GM13977 (cell line): ENCODE data around the gene BUB1.

Experiments used
- DNase-seq: peaks from one replicate; pipeline ENCODE4 v3.0.0; 2012; ENCODE audit warnings: low spot score
- CTCF ChIP-seq: IDR thresholded peaks from 2 replicates; pipeline ENCODE4 v1.5.1; 2012; ENCODE audit warnings: mild to moderate bottlenecking, control low read depth; ENCODE audit not compliant: insufficient read depth; ENCODE audit errors: extremely low read depth, missing control alignments
- in situ Hi-C: fragments of 300-500 bp; cut with MboI; formaldehyde crosslinking; loops from one replicate; pipeline ENCODE4 v1.12.0; 2022; ENCODE audit warnings: low sequenced_read_pairs, low pct_unique_long_range_greater_than_20kb, mixed read lengths, inconsistent platforms; ENCODE audit not compliant: unreplicated experiment

The BUB1 gene

GRCh38 chr2:110678457-110679336, 834 bp upstream of the BUB1 start:
- TF ChIP-seq CTCF: no peak

DNA sequence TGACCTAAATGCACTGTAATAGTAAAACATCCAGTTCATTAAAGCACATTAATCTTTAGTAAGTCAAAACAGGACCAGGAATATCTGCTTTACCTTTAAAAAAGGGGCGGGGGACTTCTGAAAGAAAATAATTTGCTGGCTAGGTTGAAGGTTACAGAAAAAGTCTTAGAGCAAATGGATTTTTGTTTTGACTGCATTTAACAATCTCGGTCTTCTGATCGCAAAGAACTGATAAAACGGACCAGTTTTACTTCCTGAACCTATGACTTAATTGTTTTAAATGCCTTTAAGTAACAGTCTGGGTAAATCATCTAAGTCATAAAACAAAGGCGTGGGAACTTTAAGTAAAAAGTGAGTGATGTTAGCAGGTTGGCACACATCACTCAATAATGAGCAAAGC, 783 bp downstream of the BUB1 start:
- in situ Hi-C loops: no loop called here
- no peak for DNase-seq
- TF ChIP-seq CTCF: no peak

More at GRCh38 chr2:110678457-110679336, 834 bp upstream of the BUB1 start:
- in situ Hi-C loops: no loop called here
- DNase-seq: peak; percentile 33

GRCh38 chr2:110675679-110676078, 2.2 kb downstream of the BUB1 start:
- in situ Hi-C loops: no loop called here
- no peak for DNase-seq
- TF ChIP-seq CTCF: no peak

DNA sequence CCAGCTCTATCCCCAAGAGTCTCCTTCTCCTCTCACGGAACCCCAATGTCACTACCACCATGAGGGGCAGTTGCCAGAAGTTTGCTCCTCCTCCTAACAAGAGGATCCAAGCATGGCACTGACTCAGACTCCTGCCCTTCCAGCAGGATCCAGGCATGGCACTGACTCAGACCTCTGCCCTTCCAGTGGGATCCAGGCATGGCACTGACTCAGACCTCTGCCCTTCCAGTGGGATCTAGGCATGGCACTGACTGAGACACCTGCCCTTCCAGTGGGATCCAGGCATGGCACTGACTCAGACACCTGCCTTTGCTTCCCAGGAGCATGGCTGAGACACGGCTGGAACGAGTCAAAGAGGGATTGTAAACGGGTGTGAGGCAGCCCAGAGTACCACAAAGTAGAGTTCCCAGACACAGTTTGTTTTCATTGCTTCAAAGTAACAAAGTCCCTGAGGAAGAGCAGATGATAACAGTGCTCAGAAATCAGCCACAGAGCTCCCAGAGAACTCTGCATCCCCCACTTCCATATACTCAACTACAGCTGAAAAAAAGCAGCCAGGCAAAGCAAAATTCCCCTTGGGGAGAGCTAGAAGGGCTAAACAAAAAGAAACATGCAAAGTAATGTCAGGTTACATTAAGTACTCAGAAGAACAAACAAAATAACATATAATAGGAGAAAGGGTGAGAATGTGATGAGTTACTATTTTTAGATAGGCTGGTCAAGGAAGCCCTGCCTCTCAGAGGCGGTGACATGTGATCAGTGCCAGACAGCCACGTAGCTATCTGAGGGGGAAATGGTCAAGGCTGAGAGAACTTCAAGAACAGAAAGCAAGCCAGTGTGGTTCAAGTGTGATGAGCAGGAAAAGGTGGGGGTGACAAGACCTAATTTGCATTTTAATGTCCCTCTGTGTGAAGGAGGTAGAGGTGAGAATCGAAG, 3.0 kb downstream of the BUB1 start:
- DNase-seq: peak; percentile 84
- TF ChIP-seq CTCF: no peak
- in situ Hi-C loops: no loop called here

DNA sequence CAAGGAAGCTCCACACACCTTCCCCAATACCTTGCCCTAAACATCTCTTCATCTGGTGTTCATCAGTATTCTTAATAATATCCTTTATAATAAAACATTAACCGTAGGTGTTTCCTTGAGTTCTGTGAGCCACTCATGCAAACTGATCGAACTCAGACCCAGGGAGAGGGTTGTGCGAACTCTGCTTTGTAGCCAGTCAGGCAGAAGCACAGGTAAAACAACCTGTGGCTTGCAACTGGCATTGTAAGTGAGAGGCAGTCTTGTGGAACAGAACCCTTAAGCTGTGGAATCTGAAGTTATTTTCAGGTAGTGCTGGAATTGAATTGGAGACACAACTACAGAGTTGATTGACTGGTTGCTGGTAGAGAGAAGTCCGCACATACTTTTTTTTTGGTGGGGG, 4.7 kb downstream of the BUB1 start:
- in situ Hi-C loops: no loop called here
- no peak for TF ChIP-seq CTCF
- no peak for DNase-seq

DNA sequence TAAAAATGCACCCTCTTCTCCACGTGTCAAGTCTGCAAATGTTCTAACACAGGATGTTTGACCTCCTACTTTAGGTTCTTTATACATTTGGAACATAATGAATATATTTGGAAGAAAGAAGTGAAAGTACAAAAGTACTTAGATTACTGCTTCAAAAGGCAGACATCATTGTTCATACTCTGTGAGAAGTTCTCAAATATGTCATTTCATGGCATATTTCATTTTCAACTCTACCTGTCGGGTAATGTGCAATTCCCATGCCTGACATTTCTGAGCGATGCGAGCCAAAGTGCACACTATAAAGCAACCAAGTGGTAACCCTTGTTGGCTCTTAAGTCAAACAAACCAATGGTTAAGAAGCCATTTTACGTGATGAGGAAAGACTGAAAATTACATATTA, 7.0 kb downstream of the BUB1 start:
- in situ Hi-C loops: no loop called here
- no peak for DNase-seq
- TF ChIP-seq CTCF: no peak
